ENCODE data around the gene RCOR1.

DNA sequence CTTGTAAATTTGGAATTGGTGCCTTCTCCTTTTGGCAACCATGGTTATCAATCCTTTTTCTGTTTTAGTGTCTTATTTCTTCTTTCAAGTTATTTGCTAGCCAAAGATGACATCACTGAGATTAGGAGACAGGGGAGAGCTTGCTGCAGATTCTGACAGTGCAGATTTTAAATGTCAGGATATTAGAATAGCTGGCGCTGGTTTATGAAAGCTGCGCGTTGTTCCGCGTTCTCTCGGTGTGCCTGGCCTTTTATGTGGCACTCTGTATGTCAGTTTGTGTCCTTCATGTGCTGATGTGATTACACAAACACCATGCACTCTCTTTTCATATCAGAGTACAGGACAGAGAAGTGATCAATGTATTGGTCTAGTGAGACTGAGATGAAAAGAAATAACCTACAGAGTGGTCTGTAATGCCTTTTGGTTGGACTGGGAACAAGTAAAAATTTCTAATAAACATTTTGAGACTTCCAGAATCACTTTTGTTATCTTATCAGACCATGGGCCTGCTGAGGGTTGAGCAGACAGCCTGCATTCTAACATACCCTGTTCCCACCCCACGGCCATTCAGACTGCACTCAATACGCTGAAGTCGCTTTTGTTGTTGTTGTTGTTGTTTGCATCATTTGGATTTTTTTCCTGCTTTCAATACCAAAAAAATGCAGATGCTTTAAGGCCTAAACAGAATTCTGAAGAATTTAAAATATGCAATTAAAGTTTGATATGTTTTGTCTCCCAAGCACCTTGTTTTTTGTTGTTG lies 135.1 kb downstream of the RCOR1 start:
- TF ChIP-seq, protein P1, sequence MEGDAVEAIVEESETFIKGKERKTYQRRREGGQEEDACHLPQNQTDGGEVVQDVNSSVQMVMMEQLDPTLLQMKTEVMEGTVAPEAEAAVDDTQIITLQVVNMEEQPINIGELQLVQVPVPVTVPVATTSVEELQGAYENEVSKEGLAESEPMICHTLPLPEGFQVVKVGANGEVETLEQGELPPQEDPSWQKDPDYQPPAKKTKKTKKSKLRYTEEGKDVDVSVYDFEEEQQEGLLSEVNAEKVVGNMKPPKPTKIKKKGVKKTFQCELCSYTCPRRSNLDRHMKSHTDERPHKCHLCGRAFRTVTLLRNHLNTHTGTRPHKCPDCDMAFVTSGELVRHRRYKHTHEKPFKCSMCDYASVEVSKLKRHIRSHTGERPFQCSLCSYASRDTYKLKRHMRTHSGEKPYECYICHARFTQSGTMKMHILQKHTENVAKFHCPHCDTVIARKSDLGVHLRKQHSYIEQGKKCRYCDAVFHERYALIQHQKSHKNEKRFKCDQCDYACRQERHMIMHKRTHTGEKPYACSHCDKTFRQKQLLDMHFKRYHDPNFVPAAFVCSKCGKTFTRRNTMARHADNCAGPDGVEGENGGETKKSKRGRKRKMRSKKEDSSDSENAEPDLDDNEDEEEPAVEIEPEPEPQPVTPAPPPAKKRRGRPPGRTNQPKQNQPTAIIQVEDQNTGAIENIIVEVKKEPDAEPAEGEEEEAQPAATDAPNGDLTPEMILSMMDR (conservative IDR thresholded peaks at IDR 0.05; ENCODE audit: low read depth, low read length), result no peak
- no peak for TF ChIP-seq MAZ (IDR thresholded peaks at IDR 0.05; ENCODE audit: borderline replicate concordance, low read depth, low read length)
- TF ChIP-seq NFE2L2 (IDR thresholded peaks at IDR 0.05; ENCODE audit: low read depth, low read length), result no peak
- TF ChIP-seq RFX5 (IDR thresholded peaks at IDR 0.05; ENCODE audit: low read depth, low read length), result no peak
- TF ChIP-seq SMC3 (IDR thresholded peaks at IDR 0.05; ENCODE audit: low read depth, low read length), result no peak
- no peak for TF ChIP-seq MAFK (IDR thresholded peaks at IDR 0.05; ENCODE audit: low read depth, low read length)
- TF ChIP-seq POLR2A (IDR thresholded peaks at IDR 0.05; ENCODE audit: low read depth, low read length), result no peak
- TF ChIP-seq RAD21 (IDR thresholded peaks at IDR 0.05; ENCODE audit: low read length), result no peak
- TF ChIP-seq CEBPB (IDR thresholded peaks at IDR 0.05; ENCODE audit: low read depth, low read length), result no peak
- TF ChIP-seq, protein P2, sequence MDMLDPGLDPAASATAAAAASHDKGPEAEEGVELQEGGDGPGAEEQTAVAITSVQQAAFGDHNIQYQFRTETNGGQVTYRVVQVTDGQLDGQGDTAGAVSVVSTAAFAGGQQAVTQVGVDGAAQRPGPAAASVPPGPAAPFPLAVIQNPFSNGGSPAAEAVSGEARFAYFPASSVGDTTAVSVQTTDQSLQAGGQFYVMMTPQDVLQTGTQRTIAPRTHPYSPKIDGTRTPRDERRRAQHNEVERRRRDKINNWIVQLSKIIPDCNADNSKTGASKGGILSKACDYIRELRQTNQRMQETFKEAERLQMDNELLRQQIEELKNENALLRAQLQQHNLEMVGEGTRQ (IDR thresholded peaks at IDR 0.05; ENCODE audit: low read depth, low read length), result no peak
